Chondrocyte (in vitro differentiated cells): ENCODE measurements around the gene EMSY. TPM values are rescaled to one million over a fixed set of nuclear protein-coding genes. Genes with fewer than 3 reads are reported as not detected.

Source experiments
- DNase-seq: peaks from one replicate; pipeline ENCODE4 v3.0.0; 2021; ENCODE audit warnings: mixed read lengths, low spot score
- H3K27ac Mint-ChIP-seq: one replicate; pipeline ENCODE4 v1.8.0; 2021; ENCODE audit warnings: mild to moderate bottlenecking, moderate library complexity, mixed read lengths; ENCODE audit not compliant: unreplicated experiment
- H3K27me3 Mint-ChIP-seq: 2 replicates; pipeline ENCODE4 v1.8.0; 2021; ENCODE audit warnings: low read depth, mixed read lengths
- H3K36me3 Mint-ChIP-seq: 2 replicates; pipeline ENCODE4 v1.8.0; 2021; ENCODE audit warnings: low read depth, mixed read lengths
- H3K4me1 Mint-ChIP-seq: 2 replicates; pipeline ENCODE4 v1.8.0; 2021; ENCODE audit warnings: low read depth, mild to moderate bottlenecking, mixed read lengths
- H3K4me3 Mint-ChIP-seq: one replicate; pipeline ENCODE4 v1.8.0; 2021; ENCODE audit warnings: mild to moderate bottlenecking, moderate library complexity, mixed read lengths; ENCODE audit not compliant: unreplicated experiment
- H3K9me3 Mint-ChIP-seq: 2 replicates; pipeline ENCODE4 v1.8.0; 2021; ENCODE audit warnings: low read depth, mixed read lengths
- total RNA-seq: library from RNA; stranded (reverse); gene quantifications from 3 replicates; pipeline ENCODE4 v1.2.1, GENCODE V29; 2021
- TF ChIP-seq, protein P1 (sequence below): fragments of 200-600 bp; sonication (generic); IDR thresholded peaks from 2 replicates; pipeline ENCODE4 v1.5.0; 2021; ENCODE audit warnings: antibody characterized with exemption, mild to moderate bottlenecking, moderate library complexity

Gene EMSY
- total RNA-seq, 1 donor from 2014 or later: 17.1 TPM

DNA sequence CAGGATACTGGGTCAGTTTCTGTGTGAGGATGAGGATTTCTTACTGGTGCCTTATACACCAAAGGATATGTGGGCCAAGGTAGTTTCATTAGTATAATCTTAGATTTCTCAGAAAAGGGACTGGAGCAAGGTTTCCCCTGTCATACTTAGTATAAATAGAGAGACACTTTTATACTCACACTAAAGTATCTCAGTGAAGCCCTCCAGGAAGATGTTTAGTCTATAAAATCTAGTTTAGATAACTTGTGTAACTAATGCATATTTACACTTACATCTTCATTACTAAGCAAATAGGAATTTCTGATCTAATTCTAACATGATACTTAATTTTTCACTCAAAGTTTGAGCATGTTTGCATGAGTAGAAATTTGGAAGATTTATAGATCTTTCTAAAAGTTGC is 11.1 kb downstream of the EMSY start:
- H3K4me3 Mint-ChIP-seq: no peak overlapping the region
- H3K4me1 Mint-ChIP-seq: peaks cover 19% of the 10 kb centered on the region
- no peaks in the 10 kb centered on the region for H3K27me3 Mint-ChIP-seq
- TF ChIP-seq, protein P1, sequence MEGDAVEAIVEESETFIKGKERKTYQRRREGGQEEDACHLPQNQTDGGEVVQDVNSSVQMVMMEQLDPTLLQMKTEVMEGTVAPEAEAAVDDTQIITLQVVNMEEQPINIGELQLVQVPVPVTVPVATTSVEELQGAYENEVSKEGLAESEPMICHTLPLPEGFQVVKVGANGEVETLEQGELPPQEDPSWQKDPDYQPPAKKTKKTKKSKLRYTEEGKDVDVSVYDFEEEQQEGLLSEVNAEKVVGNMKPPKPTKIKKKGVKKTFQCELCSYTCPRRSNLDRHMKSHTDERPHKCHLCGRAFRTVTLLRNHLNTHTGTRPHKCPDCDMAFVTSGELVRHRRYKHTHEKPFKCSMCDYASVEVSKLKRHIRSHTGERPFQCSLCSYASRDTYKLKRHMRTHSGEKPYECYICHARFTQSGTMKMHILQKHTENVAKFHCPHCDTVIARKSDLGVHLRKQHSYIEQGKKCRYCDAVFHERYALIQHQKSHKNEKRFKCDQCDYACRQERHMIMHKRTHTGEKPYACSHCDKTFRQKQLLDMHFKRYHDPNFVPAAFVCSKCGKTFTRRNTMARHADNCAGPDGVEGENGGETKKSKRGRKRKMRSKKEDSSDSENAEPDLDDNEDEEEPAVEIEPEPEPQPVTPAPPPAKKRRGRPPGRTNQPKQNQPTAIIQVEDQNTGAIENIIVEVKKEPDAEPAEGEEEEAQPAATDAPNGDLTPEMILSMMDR: no peak
- peaks cover 17% of the 10 kb centered on the region for H3K36me3 Mint-ChIP-seq
- peak overlapping the region; percentile 68 for H3K27ac Mint-ChIP-seq
- no peak for DNase-seq
- H3K9me3 Mint-ChIP-seq: no peaks in the 10 kb centered on the region

GRCh38 chr11:76456571-76456970 is 11.8 kb downstream of the EMSY start:
- TF ChIP-seq, protein P1: no peak
- no peak overlapping the region for H3K4me3 Mint-ChIP-seq
- no peak overlapping the region for H3K27ac Mint-ChIP-seq
- H3K27me3 Mint-ChIP-seq: no peaks in the 10 kb centered on the region
- peaks cover 16% of the 10 kb centered on the region for H3K36me3 Mint-ChIP-seq
- H3K4me1 Mint-ChIP-seq: peaks cover 23% of the 10 kb centered on the region
- no peaks in the 10 kb centered on the region for H3K9me3 Mint-ChIP-seq
- DNase-seq: no peak

- peaks cover 23% of the 10 kb centered on the region for H3K4me1 Mint-ChIP-seq
- no peak overlapping the region for H3K4me3 Mint-ChIP-seq
- no peak for DNase-seq
- H3K27ac Mint-ChIP-seq: no peak overlapping the region
- H3K27me3 Mint-ChIP-seq: no peaks in the 10 kb centered on the region
- TF ChIP-seq, protein P1: peak; percentile 69
- peaks cover 15% of the 10 kb centered on the region for H3K36me3 Mint-ChIP-seq
- H3K9me3 Mint-ChIP-seq: no peaks in the 10 kb centered on the region
Measured at GRCh38 chr11:76459299-76459698, 14.5 kb downstream of the EMSY start.

- no peak for DNase-seq
- Mint-ChIP-seq H3K36me3 (peaks cover 18% of the 10 kb centered on the region), H3K4me3 (no peak overlapping the region), H3K4me1 (peaks cover 20% of the 10 kb centered on the region), H3K27ac (no peak overlapping the region), H3K27me3 (no peaks in the 10 kb centered on the region), H3K9me3 (no peaks in the 10 kb centered on the region)
- TF ChIP-seq, protein P1: no peak
Measured at GRCh38 chr11:76459846-76460245, 15.0 kb downstream of the EMSY start.

- DNase-seq: no peak
- H3K4me1 Mint-ChIP-seq: peaks cover 6% of the 10 kb centered on the region
- H3K36me3 Mint-ChIP-seq: peaks cover 21% of the 10 kb centered on the region
- H3K27ac Mint-ChIP-seq: no peak overlapping the region
- H3K9me3 Mint-ChIP-seq: no peaks in the 10 kb centered on the region
- TF ChIP-seq, protein P1: no peak
- no peak overlapping the region for H3K4me3 Mint-ChIP-seq
- no peaks in the 10 kb centered on the region for H3K27me3 Mint-ChIP-seq
Measured at GRCh38 chr11:76462317-76462716, 17.5 kb downstream of the EMSY start.
